ENCODE results near the gene ALS2. TPM values are rescaled to one million over a fixed set of nuclear protein-coding genes. Genes with fewer than 3 reads are reported as not detected.

The ALS2 gene
- total RNA-seq, 1 experiment from 2014 or later, result 28.4 TPM

DNA sequence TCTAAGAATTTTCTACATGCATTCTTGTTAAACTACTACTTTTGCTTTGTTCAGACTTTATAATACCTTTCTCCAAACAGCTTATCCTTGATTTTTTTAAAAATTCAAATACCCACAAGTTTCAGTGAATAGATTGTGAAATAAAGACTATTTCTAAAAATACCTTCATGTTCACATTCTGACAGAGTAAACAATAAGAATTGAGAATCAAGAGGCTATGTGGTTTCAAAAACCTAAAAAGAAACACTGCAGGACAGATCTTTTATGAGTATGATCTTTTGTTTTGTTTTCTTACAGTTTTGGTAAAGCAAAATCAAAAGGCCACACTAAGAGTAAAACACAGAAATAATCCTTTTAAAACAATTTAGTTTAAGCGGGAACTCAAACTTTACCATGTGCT, 21.2 kb downstream of the ALS2 start:
- no CpG with 5 or more reads among the region's 1 CpG for WGBS (ENCODE audit: extremely low coverage, insufficient read length, low lambda C conversion rate)
- H3K27ac ChIP-seq (ENCODE audit: insufficient read length, low read depth, low read length), result no peak overlapping the region
- no peak overlapping the region for H4K5ac ChIP-seq (ENCODE audit: insufficient read length, low read depth, low read length)
- no peak for DNase-seq
- H3K79me2 ChIP-seq (ENCODE audit: insufficient read depth, low read length), result no peaks in the 10 kb centered on the region
- no peak overlapping the region for H3K4me3 Mint-ChIP-seq
- no peak overlapping the region for H4K91ac ChIP-seq (ENCODE audit: insufficient read length, low read depth, low read length)
- no peaks in the 10 kb centered on the region for H3K4me1 ChIP-seq (ENCODE audit: insufficient read depth, low read length)
- no peaks in the 10 kb centered on the region for H3K9me3 ChIP-seq (ENCODE audit: control insufficient read depth, low read depth, low read length)
- no peaks in the 10 kb centered on the region for H3K23me2 ChIP-seq (ENCODE audit: insufficient read length, low read depth, low read length, poor library complexity, severe bottlenecking)
- H3K14ac ChIP-seq (ENCODE audit: insufficient read depth, low read length), result no peak overlapping the region
- no peaks in the 10 kb centered on the region for H3K79me1 ChIP-seq (ENCODE audit: insufficient read depth, low read depth, low read length, poor library complexity, severe bottlenecking)
- H3K4me1 Mint-ChIP-seq, result no peaks in the 10 kb centered on the region
- no peak overlapping the region for H3K4ac ChIP-seq (ENCODE audit: low read depth, low read length)
- H3K36me3 Mint-ChIP-seq (ENCODE audit: insufficient read depth in 1 of 3, low read depth in 3 of 3), result peaks cover 6 to 34% (median 33%) of the 10 kb centered on the region in 3 experiments; a peak in 6 of 7 replicates
- H4K8ac ChIP-seq (replicated peaks; ENCODE audit: insufficient read length, low read depth, low read length), result no peak overlapping the region
- no peak overlapping the region for H2AFZ ChIP-seq (ENCODE audit: low read length)
- no peak overlapping the region for H3K9ac ChIP-seq (ENCODE audit: extremely low read depth, insufficient read length, low read length)
- H2BK20ac ChIP-seq (ENCODE audit: low read depth, low read length, poor library complexity, severe bottlenecking), result no peak overlapping the region
- H3K27ac Mint-ChIP-seq, result no peak overlapping the region
- H3K27me3 ChIP-seq (ENCODE audit: insufficient read depth, low read length), result no peaks in the 10 kb centered on the region
- no peak overlapping the region for H2BK12ac ChIP-seq (ENCODE audit: insufficient read length, low read depth, low read length)
- no peaks in the 10 kb centered on the region for H3K9me3 Mint-ChIP-seq
- H2BK15ac ChIP-seq (ENCODE audit: low read depth, low read length), result no peak overlapping the region
- H3K56ac ChIP-seq (ENCODE audit: insufficient read length, low read depth, low read length), result no peak overlapping the region
- H3K18ac ChIP-seq (ENCODE audit: insufficient read length, low read depth, low read length), result no peak overlapping the region
- H2BK120ac ChIP-seq (ENCODE audit: low read depth, low read length, poor library complexity, severe bottlenecking), result no peak overlapping the region
- no peak overlapping the region for H2BK5ac ChIP-seq (ENCODE audit: insufficient read length, low read length)
- H2AK5ac ChIP-seq (ENCODE audit: insufficient read length, low read length), result no peak overlapping the region
- H3K27me3 Mint-ChIP-seq (ENCODE audit: low read depth), result no peaks in the 10 kb centered on the region
- H3K23ac ChIP-seq (ENCODE audit: insufficient read length, low read depth, low read length), result no peak overlapping the region
- H4K20me1 ChIP-seq (ENCODE audit: control insufficient read depth, insufficient read depth, insufficient read length), result no peaks in the 10 kb centered on the region
- no peak overlapping the region for H3T11ph ChIP-seq (ENCODE audit: low read length)
- no peak for TF ChIP-seq CTCF (conservative IDR thresholded peaks at IDR 0.05)
- no peak overlapping the region for H3K4me2 ChIP-seq (ENCODE audit: insufficient read depth, insufficient read length, low read length)
